Measurements from ENCODE around the gene AP1AR. TPM values are rescaled to one million over a fixed set of nuclear protein-coding genes. Genes with fewer than 3 reads are reported as not detected.

AP1AR gene, protein sequence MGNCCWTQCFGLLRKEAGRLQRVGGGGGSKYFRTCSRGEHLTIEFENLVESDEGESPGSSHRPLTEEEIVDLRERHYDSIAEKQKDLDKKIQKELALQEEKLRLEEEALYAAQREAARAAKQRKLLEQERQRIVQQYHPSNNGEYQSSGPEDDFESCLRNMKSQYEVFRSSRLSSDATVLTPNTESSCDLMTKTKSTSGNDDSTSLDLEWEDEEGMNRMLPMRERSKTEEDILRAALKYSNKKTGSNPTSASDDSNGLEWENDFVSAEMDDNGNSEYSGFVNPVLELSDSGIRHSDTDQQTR
- 29.7 and 34.5 TPM in 2 replicates for total RNA-seq (2014; rRNA removed; shearing (Covaris generic); ENCODE audit: low replicate concordance)

DNA sequence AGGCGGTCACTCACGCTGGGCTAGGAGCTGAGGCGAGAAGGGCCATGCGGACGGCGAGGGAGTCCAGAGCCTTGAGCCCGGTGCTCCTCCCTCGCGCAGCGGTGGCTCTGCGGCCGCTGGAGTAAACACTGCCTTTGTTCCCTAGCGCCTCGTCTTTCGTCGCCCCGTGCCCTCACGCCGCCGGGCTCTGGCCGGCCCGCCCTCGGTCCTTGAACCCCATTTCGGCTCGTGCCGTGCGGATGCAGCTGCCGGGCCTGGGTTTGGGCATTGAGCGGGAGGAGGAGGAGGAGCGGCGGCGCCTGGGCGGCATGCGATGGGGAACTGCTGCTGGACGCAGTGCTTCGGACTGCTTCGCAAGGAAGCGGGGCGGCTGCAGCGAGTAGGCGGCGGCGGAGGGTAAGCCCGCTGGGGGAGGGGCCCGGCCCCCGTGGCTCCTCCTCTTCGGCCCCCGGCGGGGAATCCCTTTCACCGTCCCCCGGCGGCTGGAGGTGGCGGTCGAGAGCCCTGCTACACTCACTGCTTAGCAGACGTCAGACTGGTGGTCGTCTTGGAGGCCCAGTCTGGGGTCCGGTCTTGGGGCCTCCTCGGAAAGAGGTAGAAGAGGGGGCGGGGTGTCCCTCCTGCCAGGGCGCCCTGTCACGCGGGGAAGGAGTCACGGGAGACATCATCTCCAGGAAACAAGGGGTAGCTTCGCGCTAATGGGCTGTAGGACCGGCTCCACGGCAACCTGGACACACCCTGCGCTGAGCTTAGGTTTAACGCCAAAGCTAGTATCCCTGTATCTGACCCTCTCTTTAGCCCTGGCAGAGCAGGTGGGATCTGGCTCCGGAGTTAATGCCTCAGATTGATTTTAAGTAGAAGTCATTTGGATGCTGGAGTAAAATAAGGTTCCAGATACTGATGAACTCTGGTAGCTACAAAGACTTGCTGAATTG lies at the start of gene AP1AR:
TSS of gene AP1AR (plus strand) at position 9 of the 935 bp plus-strand sequence. CDS start at position 314, 305 bp downstream.
- Histone ChIP-seq H3K9ac (ENCODE audit: low read length) (peak within 1 kb of the TSS; percentile 98), H3K4me2 (ENCODE audit: low read depth, low read length, poor library complexity, severe bottlenecking) (peak within 1 kb of the TSS; percentile 82), H3K79me2 (ENCODE audit: low read length) (peaks cover 58% of the 10 kb centered on the region), H3K4me3 (ENCODE audit: low read length) (peak within 1 kb of the TSS; percentile 97), H3K9me2 (replicated peaks; ENCODE audit: insufficient read depth, low read length) (no peaks in the 10 kb centered on the region), H3K9me3 (ENCODE audit: low read length) (no peaks in the 10 kb centered on the region), H2AFZ (ENCODE audit: low read length) (peak within 1 kb of the TSS; percentile 94), H3K27me3 (ENCODE audit: low read length) (no peaks in the 10 kb centered on the region), H3K27ac (ENCODE audit: low read length) (peak within 1 kb of the TSS; percentile 85), H3K4me1 (ENCODE audit: low read length) (peaks cover 37% of the 10 kb centered on the region), H4K20me1 (ENCODE audit: insufficient read depth, low read depth, low read length) (no peaks in the 10 kb centered on the region; the same call in 1 of the 2 replicates), H3K36me3 (ENCODE audit: insufficient read depth, low read length) (no peaks in the 10 kb centered on the region)
- peak; percentile 94 for DNase-seq

DNA sequence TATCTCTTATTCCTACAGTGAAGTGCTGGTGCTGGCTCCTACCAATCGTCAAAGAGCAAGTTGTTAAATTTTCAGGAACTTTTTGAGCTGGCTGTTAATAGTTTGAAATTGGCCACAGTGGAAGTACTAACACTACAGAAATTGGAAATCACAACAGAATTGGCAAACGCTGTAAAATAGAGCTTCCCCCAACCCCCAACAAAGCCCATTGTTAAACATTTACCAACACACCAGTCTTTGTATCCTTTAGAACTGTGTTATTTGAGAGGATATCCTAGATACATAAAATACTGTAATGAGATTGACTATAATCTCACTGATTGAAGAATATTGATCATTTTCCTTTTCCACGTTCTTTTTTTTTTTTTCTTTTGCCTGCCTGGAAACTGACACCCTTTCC lies 49.0 kb upstream of the AP1AR start:
- H3K9me3 ChIP-seq (ENCODE audit: low read length) = no peaks in the 10 kb centered on the region
- no peak overlapping the region for H3K4me3 ChIP-seq (ENCODE audit: low read length)
- no peak overlapping the region for H3K4me2 ChIP-seq (ENCODE audit: low read depth, low read length, poor library complexity, severe bottlenecking)
- H2AFZ ChIP-seq (ENCODE audit: low read length) = no peak overlapping the region
- no peak for DNase-seq
- no peaks in the 10 kb centered on the region for H4K20me1 ChIP-seq (ENCODE audit: insufficient read depth, low read depth, low read length)
- no peaks in the 10 kb centered on the region for H3K4me1 ChIP-seq (ENCODE audit: low read length)
- H3K9ac ChIP-seq (ENCODE audit: low read length) = no peak overlapping the region
- H3K9me2 ChIP-seq (replicated peaks; ENCODE audit: insufficient read depth, low read length) = no peaks in the 10 kb centered on the region
- no peak overlapping the region for H3K27ac ChIP-seq (ENCODE audit: low read length)
- no peaks in the 10 kb centered on the region for H3K27me3 ChIP-seq (ENCODE audit: low read length)
- H3K36me3 ChIP-seq (ENCODE audit: insufficient read depth, low read length) = no peaks in the 10 kb centered on the region
- H3K79me2 ChIP-seq (ENCODE audit: low read length) = no peaks in the 10 kb centered on the region

DNA sequence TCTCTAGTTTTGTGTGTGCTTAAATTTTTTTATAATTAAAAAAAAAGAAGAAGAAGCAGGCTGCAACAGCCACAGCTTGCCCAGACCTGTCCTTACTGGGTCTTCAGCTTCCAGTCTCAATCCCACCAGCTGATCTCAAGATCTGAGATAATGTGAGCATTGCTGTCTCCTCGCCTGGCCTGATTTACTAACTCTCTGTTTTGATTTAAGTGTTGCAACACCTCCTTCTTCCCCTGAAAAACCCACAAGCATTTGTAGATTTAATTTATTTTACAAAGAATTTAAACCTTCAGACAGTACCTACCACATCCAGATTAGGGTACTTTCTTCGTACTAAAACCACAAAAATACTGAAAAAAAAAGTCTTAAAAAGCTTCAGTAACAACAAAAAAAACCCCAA lies 48.3 kb upstream of the AP1AR start:
- no peaks in the 10 kb centered on the region for H3K4me1 ChIP-seq (ENCODE audit: low read length)
- no peaks in the 10 kb centered on the region for H3K9me3 ChIP-seq (ENCODE audit: low read length)
- DNase-seq = no peak
- no peak overlapping the region for H3K4me2 ChIP-seq (ENCODE audit: low read depth, low read length, poor library complexity, severe bottlenecking)
- no peaks in the 10 kb centered on the region for H3K27me3 ChIP-seq (ENCODE audit: low read length)
- no peak overlapping the region for H2AFZ ChIP-seq (ENCODE audit: low read length)
- H3K4me3 ChIP-seq (ENCODE audit: low read length) = no peak overlapping the region
- no peaks in the 10 kb centered on the region for H3K79me2 ChIP-seq (ENCODE audit: low read length)
- no peaks in the 10 kb centered on the region for H4K20me1 ChIP-seq (ENCODE audit: insufficient read depth, low read depth, low read length)
- H3K9me2 ChIP-seq (replicated peaks; ENCODE audit: insufficient read depth, low read length) = no peaks in the 10 kb centered on the region
- no peaks in the 10 kb centered on the region for H3K36me3 ChIP-seq (ENCODE audit: insufficient read depth, low read length)
- no peak overlapping the region for H3K9ac ChIP-seq (ENCODE audit: low read length)
- no peak overlapping the region for H3K27ac ChIP-seq (ENCODE audit: low read length)

DNA sequence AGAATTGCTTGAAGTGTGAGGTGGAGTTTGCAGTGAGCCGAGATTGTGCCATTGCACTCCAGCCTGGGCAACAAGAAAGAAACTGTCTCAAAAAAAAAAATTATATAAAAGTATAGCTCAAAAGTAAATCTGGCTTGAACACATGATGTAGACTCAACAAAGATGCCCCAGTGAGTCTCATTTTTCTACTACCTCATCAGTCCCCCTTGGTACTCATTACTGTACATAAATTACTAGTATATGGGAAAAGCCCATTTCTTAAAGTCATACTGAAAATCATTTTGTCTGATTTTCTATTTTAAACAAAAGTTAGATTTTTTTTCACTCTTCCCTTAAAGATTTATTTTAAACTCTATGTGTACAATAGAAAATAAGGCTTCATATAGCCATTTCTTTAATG lies 47.1 kb upstream of the AP1AR start:
- no peak overlapping the region for H3K4me2 ChIP-seq (ENCODE audit: low read depth, low read length, poor library complexity, severe bottlenecking)
- H3K36me3 ChIP-seq (ENCODE audit: insufficient read depth, low read length) = no peaks in the 10 kb centered on the region
- H3K4me3 ChIP-seq (ENCODE audit: low read length) = no peak overlapping the region
- no peaks in the 10 kb centered on the region for H3K79me2 ChIP-seq (ENCODE audit: low read length)
- DNase-seq = no peak
- H3K27ac ChIP-seq (ENCODE audit: low read length) = no peak overlapping the region
- H2AFZ ChIP-seq (ENCODE audit: low read length) = no peak overlapping the region
- H3K9ac ChIP-seq (ENCODE audit: low read length) = no peak overlapping the region
- H3K27me3 ChIP-seq (ENCODE audit: low read length) = no peaks in the 10 kb centered on the region
- no peaks in the 10 kb centered on the region for H4K20me1 ChIP-seq (ENCODE audit: insufficient read depth, low read depth, low read length)
- no peaks in the 10 kb centered on the region for H3K9me2 ChIP-seq (replicated peaks; ENCODE audit: insufficient read depth, low read length)
- H3K4me1 ChIP-seq (ENCODE audit: low read length) = no peaks in the 10 kb centered on the region
- no peaks in the 10 kb centered on the region for H3K9me3 ChIP-seq (ENCODE audit: low read length)

DNA sequence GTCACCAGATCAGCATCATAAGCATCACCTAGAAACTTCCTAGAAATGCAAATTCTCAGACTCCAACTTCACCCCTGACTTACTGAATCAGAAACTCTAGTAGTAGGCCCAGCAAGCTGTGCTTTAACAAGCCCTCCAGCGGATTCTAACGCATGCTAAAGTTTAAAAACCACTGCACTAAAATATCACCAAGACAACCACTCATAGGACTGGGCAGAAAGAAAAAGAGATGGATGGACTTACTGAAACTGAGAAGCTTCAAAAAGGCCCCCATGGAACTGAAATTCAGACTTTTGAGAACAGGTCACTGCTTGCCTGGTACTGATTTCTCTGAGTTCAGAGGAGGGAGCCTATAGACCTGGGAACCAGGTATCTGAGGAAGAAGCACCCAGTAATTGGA lies 46.3 kb upstream of the AP1AR start:
- Histone ChIP-seq H3K9me2 (replicated peaks; ENCODE audit: insufficient read depth, low read length) (no peaks in the 10 kb centered on the region), H3K27ac (ENCODE audit: low read length) (no peak overlapping the region), H3K4me3 (ENCODE audit: low read length) (no peak overlapping the region), H3K36me3 (ENCODE audit: insufficient read depth, low read length) (no peaks in the 10 kb centered on the region), H4K20me1 (ENCODE audit: insufficient read depth, low read depth, low read length) (no peaks in the 10 kb centered on the region), H3K4me2 (ENCODE audit: low read depth, low read length, poor library complexity, severe bottlenecking) (no peak overlapping the region), H2AFZ (ENCODE audit: low read length) (no peak overlapping the region), H3K4me1 (ENCODE audit: low read length) (no peaks in the 10 kb centered on the region), H3K9ac (ENCODE audit: low read length) (no peak overlapping the region), H3K27me3 (ENCODE audit: low read length) (no peaks in the 10 kb centered on the region), H3K9me3 (ENCODE audit: low read length) (no peaks in the 10 kb centered on the region), H3K79me2 (ENCODE audit: low read length) (no peaks in the 10 kb centered on the region)
- no peak for DNase-seq

DNA sequence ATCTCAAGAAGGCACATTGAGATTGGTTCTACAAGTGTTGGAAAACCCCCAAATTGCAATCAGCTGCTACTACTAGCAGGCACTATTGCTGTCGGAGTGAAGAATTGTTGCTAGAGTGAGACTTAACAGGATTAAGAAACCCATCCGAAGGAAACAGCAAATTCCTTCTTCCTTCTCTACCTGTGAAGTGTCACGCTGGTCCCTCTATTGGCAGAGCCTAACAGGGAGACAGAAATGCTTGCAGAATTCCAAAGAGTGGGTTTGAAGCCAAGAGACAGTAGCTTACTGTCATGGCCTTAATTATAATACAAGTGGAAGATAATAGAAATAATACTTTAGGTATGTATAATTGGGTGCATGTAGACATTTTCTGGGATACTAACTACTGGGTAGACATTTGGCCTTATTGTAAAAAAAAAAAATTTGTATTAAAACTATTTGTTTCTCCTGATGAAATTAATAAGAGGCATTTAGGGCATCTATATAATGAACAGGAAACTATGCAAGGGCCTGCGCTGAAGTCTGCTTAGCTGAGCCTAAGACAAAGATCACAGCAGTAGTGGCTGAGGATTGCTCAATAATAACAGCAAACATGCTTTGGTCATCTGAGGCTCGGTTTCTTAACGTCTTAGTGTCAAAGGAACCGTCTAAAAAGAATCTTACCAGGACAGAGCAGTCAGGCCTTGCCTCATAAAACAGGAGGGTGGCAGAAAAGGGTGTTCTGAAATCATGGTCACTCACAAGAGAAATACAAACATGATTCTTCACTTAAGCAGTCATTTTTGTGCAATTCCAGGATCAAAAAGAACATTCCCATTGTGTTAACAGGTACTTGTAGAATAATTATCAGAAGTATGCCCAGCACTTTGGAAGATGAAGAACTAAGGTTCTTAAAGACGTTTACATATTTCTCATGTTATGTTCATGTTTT lies 45.6 kb upstream of the AP1AR start:
- Histone ChIP-seq H3K9me2 (replicated peaks; ENCODE audit: insufficient read depth, low read length) (no peaks in the 10 kb centered on the region), H3K4me1 (ENCODE audit: low read length) (0 out of 2 replicates have a peak, but pooled peaks cover 3% of the 10 kb centered on the region), H3K9ac (ENCODE audit: low read length) (no peak overlapping the region), H2AFZ (ENCODE audit: low read length) (no peak overlapping the region), H3K4me2 (ENCODE audit: low read depth, low read length, poor library complexity, severe bottlenecking) (no peak overlapping the region), H3K9me3 (ENCODE audit: low read length) (no peaks in the 10 kb centered on the region), H4K20me1 (ENCODE audit: insufficient read depth, low read depth, low read length) (no peaks in the 10 kb centered on the region), H3K27ac (ENCODE audit: low read length) (no peak overlapping the region), H3K4me3 (ENCODE audit: low read length) (no peak overlapping the region), H3K27me3 (ENCODE audit: low read length) (no peaks in the 10 kb centered on the region), H3K79me2 (ENCODE audit: low read length) (no peaks in the 10 kb centered on the region), H3K36me3 (ENCODE audit: insufficient read depth, low read length) (no peaks in the 10 kb centered on the region)
- DNase-seq = no peak

DNA sequence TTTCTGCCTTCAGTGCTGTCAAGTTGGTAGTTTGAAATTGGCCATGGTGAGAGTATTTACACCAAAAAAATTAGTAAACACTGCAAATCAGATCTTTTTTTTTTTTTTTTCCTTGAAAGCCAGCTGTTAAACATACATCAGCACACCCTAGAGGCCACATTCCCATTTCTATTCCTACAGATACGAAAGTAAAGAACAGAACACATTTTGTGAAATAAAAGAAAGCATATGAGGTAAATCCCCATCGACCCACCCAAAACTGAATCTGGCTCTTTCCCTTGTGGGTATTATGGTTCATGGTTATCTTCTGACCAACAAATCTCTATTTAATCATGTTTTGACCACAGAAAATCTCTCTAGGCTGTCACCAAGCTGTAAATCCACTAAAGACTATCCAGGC lies 41.8 kb upstream of the AP1AR start:
- Histone ChIP-seq H2AFZ (ENCODE audit: low read length) (no peak overlapping the region), H3K9ac (ENCODE audit: low read length) (no peak overlapping the region)
- no peak for DNase-seq

More for the DNA sequence above, 41.8 kb upstream of the AP1AR start:
- Histone ChIP-seq H3K36me3 (ENCODE audit: insufficient read depth, low read length) (no peaks in the 10 kb centered on the region), H4K20me1 (ENCODE audit: insufficient read depth, low read depth, low read length) (no peaks in the 10 kb centered on the region), H3K9me3 (ENCODE audit: low read length) (no peaks in the 10 kb centered on the region), H3K9me2 (replicated peaks; ENCODE audit: insufficient read depth, low read length) (no peaks in the 10 kb centered on the region), H3K27ac (ENCODE audit: low read length) (no peak overlapping the region), H3K4me1 (ENCODE audit: low read length) (0 out of 2 replicates have a peak, but pooled peaks cover 3% of the 10 kb centered on the region), H3K4me3 (ENCODE audit: low read length) (no peak overlapping the region), H3K79me2 (ENCODE audit: low read length) (no peaks in the 10 kb centered on the region), H3K4me2 (ENCODE audit: low read depth, low read length, poor library complexity, severe bottlenecking) (no peak overlapping the region), H3K27me3 (ENCODE audit: low read length) (no peaks in the 10 kb centered on the region)

Measured in Karpas-422 (cell line).